Osteoblast (primary cell): ENCODE results near the gene KRTAP2-4. TPM values are rescaled to one million over a fixed set of nuclear protein-coding genes. Genes with fewer than 3 reads are reported as not detected.
"Not testable (repeated sequence)": the region's sequence is repeated elsewhere in the genome, so short reads cannot be mapped to it uniquely, and the experiment has no call there.

ENCODE experiments used
- DNase-seq: peaks from one replicate; pipeline ENCODE4 v3.0.0; 2011; ENCODE audit warnings: low spot score, mixed read lengths; ENCODE audit not compliant: insufficient read length; ENCODE audit errors: missing footprints
- H2AFZ ChIP-seq: 2 replicates; pipeline ENCODE4 v1.6.0; 2011; ENCODE audit warnings: mild to moderate bottlenecking, low read length
- H3K27ac ChIP-seq: 2 replicates; pipeline ENCODE4 v1.5.1; 2011; ENCODE audit warnings: mild to moderate bottlenecking, low read depth, low read length, moderate library complexity
- H3K27me3 ChIP-seq: 2 replicates; pipeline ENCODE4 v1.6.0; 2012; ENCODE audit warnings: mild to moderate bottlenecking, control low read depth, inconsistent platforms, low read length, moderate library complexity; ENCODE audit not compliant: insufficient read depth
- H3K36me3 ChIP-seq: 2 replicates; pipeline ENCODE4 v1.5.1; 2011; ENCODE audit warnings: mild to moderate bottlenecking, low read length, control low read depth, moderate library complexity; ENCODE audit not compliant: insufficient read depth
- H3K4me1 ChIP-seq: 2 replicates; pipeline ENCODE4 v1.5.1; 2011; ENCODE audit warnings: mild to moderate bottlenecking, low read length, control low read depth, moderate library complexity; ENCODE audit not compliant: insufficient read depth
- H3K4me2 ChIP-seq: 2 replicates; pipeline ENCODE4 v1.6.0; 2011; ENCODE audit warnings: mild to moderate bottlenecking, low read length; ENCODE audit not compliant: insufficient read depth
- H3K4me3 ChIP-seq: fragments of 200-600 bp; sonication (generic); 3 replicates; pipeline ENCODE4 v1.5.1; 2012; ENCODE audit warnings: mild to moderate bottlenecking, low read length, inconsistent platforms; ENCODE audit not compliant: insufficient read depth
- H3K79me2 ChIP-seq: 2 replicates; pipeline ENCODE4 v1.6.0; 2012; ENCODE audit warnings: mild to moderate bottlenecking, low read length, control low read depth, inconsistent platforms; ENCODE audit not compliant: insufficient read depth
- H3K9me3 ChIP-seq: 2 replicates; pipeline ENCODE4 v1.5.1; 2011; ENCODE audit warnings: low read depth, low read length, control low read depth
- H4K20me1 ChIP-seq: 2 replicates; pipeline ENCODE4 v1.6.0; 2012; ENCODE audit warnings: mild to moderate bottlenecking, low read length, control low read depth; ENCODE audit not compliant: insufficient read depth
- total RNA-seq: library from RNA; depleted of rRNA; stranded (reverse); fragments of >200 nt; gene quantifications from 2 replicates; pipeline ENCODE4 v1.2.3, GENCODE V29; 2012
- TF ChIP-seq, protein P1 (sequence below): IDR thresholded peaks from 2 replicates; pipeline ENCODE4 v1.5.1; 2011; ENCODE audit warnings: mild to moderate bottlenecking, low read depth, low read length, moderate library complexity; ENCODE audit errors: extremely low read depth

KRTAP2-4 gene
- total RNA-seq, 1 donor: not detected

DNA sequence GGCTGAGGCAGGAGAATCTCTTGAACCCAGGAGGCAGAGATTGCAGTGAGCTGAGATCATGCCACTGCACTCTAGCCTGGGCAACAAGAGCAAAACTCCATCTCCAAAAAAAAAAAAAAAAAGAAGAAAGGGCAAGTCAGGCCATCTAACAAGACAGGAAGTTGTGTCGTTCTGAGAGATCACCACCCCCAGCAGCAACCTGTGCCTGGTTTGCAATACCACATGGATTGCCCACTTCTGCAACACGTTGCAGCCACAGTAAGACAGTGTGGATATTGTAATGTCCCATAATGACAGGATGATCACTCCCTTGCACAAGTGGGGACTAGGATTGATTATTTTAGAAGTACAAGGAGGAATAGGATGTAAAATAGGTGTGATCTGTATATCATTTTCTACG, 3.4 kb upstream of the KRTAP2-4 start:
- Histone ChIP-seq H3K79me2 (no peaks in the 10 kb centered on the region), H3K36me3 (no peaks in the 10 kb centered on the region), H3K4me1 (peaks cover 5% of the 10 kb centered on the region), H3K27ac (no peak overlapping the region), H3K4me3 (no peak overlapping the region), H3K27me3 (no peaks in the 10 kb centered on the region), H3K9me3 (no peaks in the 10 kb centered on the region), H2AFZ (no peak overlapping the region), H4K20me1 (no peaks in the 10 kb centered on the region), H3K4me2 (no peak overlapping the region)
- TF ChIP-seq, protein P1, sequence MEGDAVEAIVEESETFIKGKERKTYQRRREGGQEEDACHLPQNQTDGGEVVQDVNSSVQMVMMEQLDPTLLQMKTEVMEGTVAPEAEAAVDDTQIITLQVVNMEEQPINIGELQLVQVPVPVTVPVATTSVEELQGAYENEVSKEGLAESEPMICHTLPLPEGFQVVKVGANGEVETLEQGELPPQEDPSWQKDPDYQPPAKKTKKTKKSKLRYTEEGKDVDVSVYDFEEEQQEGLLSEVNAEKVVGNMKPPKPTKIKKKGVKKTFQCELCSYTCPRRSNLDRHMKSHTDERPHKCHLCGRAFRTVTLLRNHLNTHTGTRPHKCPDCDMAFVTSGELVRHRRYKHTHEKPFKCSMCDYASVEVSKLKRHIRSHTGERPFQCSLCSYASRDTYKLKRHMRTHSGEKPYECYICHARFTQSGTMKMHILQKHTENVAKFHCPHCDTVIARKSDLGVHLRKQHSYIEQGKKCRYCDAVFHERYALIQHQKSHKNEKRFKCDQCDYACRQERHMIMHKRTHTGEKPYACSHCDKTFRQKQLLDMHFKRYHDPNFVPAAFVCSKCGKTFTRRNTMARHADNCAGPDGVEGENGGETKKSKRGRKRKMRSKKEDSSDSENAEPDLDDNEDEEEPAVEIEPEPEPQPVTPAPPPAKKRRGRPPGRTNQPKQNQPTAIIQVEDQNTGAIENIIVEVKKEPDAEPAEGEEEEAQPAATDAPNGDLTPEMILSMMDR: no peak
- no peak for DNase-seq

DNA sequence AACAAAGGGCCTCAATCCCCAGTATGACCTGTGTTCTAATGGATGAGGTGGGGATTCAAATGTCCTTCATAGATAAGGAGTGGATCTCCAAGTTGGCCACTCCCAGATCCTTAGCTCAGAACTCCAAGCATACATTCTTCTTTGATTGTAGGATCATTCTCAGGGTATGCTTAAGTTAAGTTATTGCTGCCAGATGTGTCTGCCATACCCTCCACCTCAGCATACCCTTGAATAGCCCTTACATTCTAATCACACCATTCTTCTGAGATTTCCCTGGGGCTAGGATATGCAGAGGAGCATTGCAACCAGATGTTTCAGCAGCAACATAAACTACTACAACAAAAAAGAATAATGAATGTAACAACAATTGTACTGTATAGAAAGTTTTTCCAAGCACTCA, 1.6 kb upstream of the KRTAP2-4 start:
- peak overlapping the region; percentile 74 for H3K27ac ChIP-seq
- no peaks in the 10 kb centered on the region for H3K36me3 ChIP-seq
- H3K4me3 ChIP-seq: no peak overlapping the region
- no peak for DNase-seq
- TF ChIP-seq, protein P1: no peak
- no peaks in the 10 kb centered on the region for H3K9me3 ChIP-seq
- no peaks in the 10 kb centered on the region for H3K27me3 ChIP-seq
- no peaks in the 10 kb centered on the region for H3K79me2 ChIP-seq
- no peak overlapping the region for H2AFZ ChIP-seq
- peaks cover 20% of the 10 kb centered on the region for H3K4me1 ChIP-seq
- no peaks in the 10 kb centered on the region for H4K20me1 ChIP-seq
- H3K4me2 ChIP-seq: no peak overlapping the region

DNA sequence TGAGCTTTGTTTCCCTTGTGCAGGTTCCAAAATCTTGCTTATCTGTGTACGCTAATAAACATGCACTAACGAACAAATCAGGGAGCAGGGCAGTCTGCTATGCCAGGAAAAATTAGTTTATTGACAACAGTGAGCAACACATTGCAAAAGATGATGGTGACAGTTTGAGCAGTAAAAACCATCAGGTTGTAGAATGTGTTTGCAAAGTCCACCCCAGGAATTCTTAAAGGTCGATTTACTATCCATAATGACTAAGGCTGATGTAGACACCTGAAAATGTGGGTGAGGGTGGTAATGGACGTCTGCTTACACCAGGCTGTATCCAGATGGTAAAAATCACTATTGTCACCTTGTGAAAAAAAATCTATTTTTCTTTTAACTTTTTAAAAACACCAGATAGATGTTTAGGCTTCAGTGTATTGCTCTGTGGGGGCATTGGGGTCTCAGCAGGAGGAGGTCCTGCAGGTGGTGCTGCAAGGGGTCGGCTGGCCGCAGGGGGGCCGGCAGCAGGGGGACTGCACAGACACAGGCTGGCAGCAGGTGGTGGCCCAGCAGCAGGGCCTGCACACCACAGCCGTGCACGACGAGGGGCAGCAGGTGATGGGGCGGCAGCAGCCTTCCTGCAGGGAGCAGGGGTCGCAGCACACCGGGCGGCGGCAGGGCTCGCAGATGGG, 526 bp downstream of the KRTAP2-4 start:
- H3K9me3 ChIP-seq, H3K36me3 ChIP-seq, H3K79me2 ChIP-seq, DNase-seq, H4K20me1 ChIP-seq, H3K27ac ChIP-seq, H3K4me3 ChIP-seq, H3K4me2 ChIP-seq, H3K27me3 ChIP-seq, H2AFZ ChIP-seq: not testable (repeated sequence)
- H3K4me1 ChIP-seq: peaks cover 39% of the 10 kb centered on the region

DNA sequence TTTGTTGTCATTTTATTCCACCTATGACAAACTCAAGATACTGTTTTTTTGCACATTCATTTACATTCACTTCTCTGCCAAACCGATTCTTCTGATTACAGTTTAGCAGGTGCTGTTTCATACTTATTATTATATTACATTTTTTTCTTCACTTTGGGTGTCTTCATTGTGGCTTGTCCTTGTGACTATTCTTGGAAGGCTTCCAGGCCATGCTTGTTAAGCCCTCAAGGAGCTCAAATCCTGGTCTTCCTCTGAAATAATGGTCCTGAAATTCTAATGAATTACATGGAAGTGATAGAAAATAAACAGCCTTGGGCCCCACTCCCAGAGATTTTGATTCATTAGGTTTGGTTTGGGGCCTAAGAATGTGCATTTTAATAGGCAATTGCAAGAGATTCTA, 1.4 kb downstream of the KRTAP2-4 start:
- Histone ChIP-seq H3K36me3 (no peaks in the 10 kb centered on the region), H2AFZ (no peak overlapping the region), H3K4me2 (no peak overlapping the region), H3K27ac (peak overlapping the region; percentile 91), H3K79me2 (no peaks in the 10 kb centered on the region), H4K20me1 (no peaks in the 10 kb centered on the region), H3K27me3 (no peaks in the 10 kb centered on the region), H3K4me1 (peaks cover 46% of the 10 kb centered on the region), H3K9me3 (no peaks in the 10 kb centered on the region), H3K4me3 (no peak overlapping the region)
- DNase-seq: no peak
- TF ChIP-seq, protein P1: no peak
